H1 (cell line): ENCODE results near the gene MRPS6. TPM values are rescaled to one million over a fixed set of nuclear protein-coding genes. Genes with fewer than 3 reads are reported as not detected.

Source experiments
- CTCF ChIA-PET: fragments of 300-600 bp; sonication (Branson Sonifier 250); formaldehyde crosslinking; loops from one replicate; lab custom pipeline; 2021; ENCODE audit not compliant: partially characterized antibody; lab: Charles Lee
- POLR2A ChIA-PET: fragments of 300-600 bp; sonication (Branson Sonifier 250); formaldehyde crosslinking; loops from one replicate; lab custom pipeline; 2021; ENCODE audit warnings: inconsistent platforms; ENCODE audit not compliant: partially characterized antibody; lab: Charles Lee
- DNase-seq, 2 experiments: peaks; one replicate each; pipeline versions ENCODE4 v3.0.0 to v3.0.0-alpha.2; 2010 to 2022; ENCODE audit warnings: low spot score in 2 of 2, low read depth in 1 of 2, mixed read lengths in 1 of 2
- FAIRE-seq: peaks from 2 replicates; lab custom pipeline; 2011; peaks lifted over from hg19 to GRCh38; lab: Jason Lieb, UNC
- H2AFZ ChIP-seq: 2 replicates; pipeline ENCODE4 v1.8.1; 2012; ENCODE audit warnings: low read length, inconsistent platforms
- H2AK5ac ChIP-seq: 2 replicates; pipeline ENCODE4 v1.6.1; 2013; ENCODE audit warnings: low read depth, low read length
- H2BK120ac ChIP-seq: replicated peaks from 2 replicates; pipeline ENCODE3; 2013; ENCODE audit warnings: low read depth, low read length, inconsistent platforms
- H2BK12ac ChIP-seq: 2 replicates; pipeline ENCODE4 v1.6.1; 2013; ENCODE audit warnings: low read depth, low read length
- H2BK15ac ChIP-seq: 2 replicates; pipeline ENCODE4 v1.6.1; 2013; ENCODE audit warnings: low read length
- H2BK20ac ChIP-seq: 2 replicates; pipeline ENCODE4 v1.6.1; 2013; ENCODE audit warnings: low read length
- H2BK5ac ChIP-seq: 2 replicates; pipeline ENCODE4 v1.6.1; 2013; ENCODE audit warnings: low read depth, low read length
- H3K14ac ChIP-seq: 2 replicates; pipeline ENCODE4 v1.6.1; 2013; ENCODE audit warnings: inconsistent platforms; ENCODE audit not compliant: insufficient read length
- H3K18ac ChIP-seq: 2 replicates; pipeline ENCODE4 v1.6.1; 2013; ENCODE audit warnings: low read length; ENCODE audit errors: extremely low read depth
- H3K23ac ChIP-seq: 2 replicates; pipeline ENCODE4 v1.6.1; 2013; ENCODE audit warnings: inconsistent platforms; ENCODE audit not compliant: insufficient read length
- H3K23me2 ChIP-seq: 2 replicates; pipeline ENCODE4 v1.6.1; 2013; ENCODE audit warnings: low read depth, low read length
- H3K27ac ChIP-seq: 2 replicates; pipeline ENCODE4 v1.6.1; 2011; ENCODE audit warnings: low read depth, low read length, inconsistent platforms
- H3K27me3 ChIP-seq, 4 experiments: replicated peaks in 1 of 4; 1 replicate in 1 of 4; 2 replicates in 3 of 4; pipeline versions ENCODE4 v1.6.1 to v1.8.1; 2011 to 2013; ENCODE audit warnings: low read length in 3 of 4, mild to moderate bottlenecking in 3 of 4, inconsistent platforms in 2 of 4, mixed read lengths in 2 of 4, moderate library complexity in 1 of 4; ENCODE audit not compliant: control insufficient read depth in 3 of 4, insufficient read depth in 3 of 4; ENCODE audit errors: extremely low read depth in 1 of 4
- H3K36me3 ChIP-seq, 4 experiments: 2 replicates each; pipeline versions ENCODE4 v1.6.1 to v1.8.1; 2011 to 2013; ENCODE audit warnings: mild to moderate bottlenecking in 4 of 4, low read length in 3 of 4, moderate library complexity in 2 of 4, control low read depth in 1 of 4, inconsistent platforms in 1 of 4; ENCODE audit not compliant: insufficient read depth in 4 of 4, control insufficient read depth in 2 of 4
- H3K4ac ChIP-seq: replicated peaks from 2 replicates; pipeline ENCODE3; 2013; ENCODE audit warnings: low read length, low read depth, mixed read lengths, inconsistent platforms; ENCODE audit not compliant: insufficient read length
- H3K4me1 ChIP-seq, 4 experiments: replicated peaks in 1 of 4; 1 replicate in 1 of 4; 2 replicates in 3 of 4; pipeline versions ENCODE4 v1.6.1 to v1.8.1; 2011 to 2013; ENCODE audit warnings: low read length in 3 of 4, inconsistent platforms in 2 of 4, mixed read lengths in 1 of 4; ENCODE audit not compliant: insufficient read depth in 4 of 4, control insufficient read depth in 3 of 4
- H3K4me2 ChIP-seq, 2 experiments: 2 replicates each; pipeline versions ENCODE4 v1.6.1 to v1.8.1; 2011 to 2013; ENCODE audit warnings: low read depth in 2 of 2, low read length in 2 of 2, control low read depth in 1 of 2, inconsistent platforms in 1 of 2, mild to moderate bottlenecking in 1 of 2; ENCODE audit not compliant: insufficient read depth in 1 of 2
- H3K4me3 ChIP-seq, 4 experiments: fragments of 200-600, 300-600 bp in 1 of 4; sonication (generic), shearing (Covaris generic), sonication (Bioruptor Twin) in 1 of 4; 2 replicates each; pipeline versions ENCODE4 v1.5.1 to v1.8.1; 2011 to 2016; ENCODE audit warnings: low read length in 4 of 4, low read depth in 3 of 4, control low read depth in 2 of 4, inconsistent platforms in 2 of 4, mild to moderate bottlenecking in 2 of 4, mixed read lengths in 1 of 4, moderate library complexity in 1 of 4; ENCODE audit not compliant: insufficient read depth in 2 of 4; ENCODE audit errors: extremely low read depth in 1 of 4
- H3K56ac ChIP-seq: replicated peaks from 2 replicates; pipeline ENCODE3; 2013; ENCODE audit warnings: low read depth, mild to moderate bottlenecking, mixed read lengths, low read length, inconsistent platforms; ENCODE audit not compliant: insufficient read length
- H3K79me1 ChIP-seq: 2 replicates; pipeline ENCODE4 v1.6.1; 2013; ENCODE audit warnings: low read depth, low read length, control low read depth
- H3K79me2 ChIP-seq, 2 experiments: 2 replicates each; pipeline versions ENCODE4 v1.6.1 to v1.8.1; 2012 to 2013; ENCODE audit warnings: low read length in 2 of 2, mild to moderate bottlenecking in 2 of 2, inconsistent platforms in 1 of 2; ENCODE audit not compliant: insufficient read depth in 2 of 2, control insufficient read depth in 1 of 2
- H3K9ac ChIP-seq, 4 experiments: replicated peaks in 1 of 4; 1 replicate in 1 of 4; 2 replicates in 3 of 4; pipeline versions ENCODE4 v1.6.1 to v1.8.1; 2011 to 2013; ENCODE audit warnings: low read depth in 3 of 4, low read length in 3 of 4, control low read depth in 2 of 4, mild to moderate bottlenecking in 2 of 4, moderate library complexity in 2 of 4, inconsistent platforms in 1 of 4; ENCODE audit errors: extremely low read depth in 1 of 4
- H3K9me3 ChIP-seq, 2 experiments: 2 replicates each; pipeline versions ENCODE4 v1.6.1 to v1.8.1; 2012 to 2013; ENCODE audit warnings: mild to moderate bottlenecking in 2 of 2, moderate library complexity in 2 of 2, control low read depth in 1 of 2, inconsistent platforms in 1 of 2, low read depth in 1 of 2, low read length in 1 of 2, mixed read lengths in 1 of 2; ENCODE audit not compliant: insufficient read depth in 2 of 2
- H4K20me1 ChIP-seq, 2 experiments: replicated peaks in 1 of 2; 2 replicates each; pipeline versions ENCODE3 to v1.8.1; 2011 to 2013; ENCODE audit warnings: inconsistent platforms in 2 of 2, low read length in 2 of 2, mild to moderate bottlenecking in 1 of 2; ENCODE audit not compliant: insufficient read depth in 2 of 2, control insufficient read depth in 1 of 2
- H4K5ac ChIP-seq: 2 replicates; pipeline ENCODE4 v1.6.1; 2013; ENCODE audit warnings: low read length, low read depth, mixed read lengths, inconsistent platforms; ENCODE audit not compliant: insufficient read length
- H4K8ac ChIP-seq: 2 replicates; pipeline ENCODE4 v1.8.0; 2013; ENCODE audit warnings: mild to moderate bottlenecking, moderate library complexity, low read length, inconsistent platforms; ENCODE audit not compliant: insufficient read depth; ENCODE audit errors: extremely low read depth
- H4K91ac ChIP-seq: replicated peaks from 2 replicates; pipeline ENCODE3; 2013; ENCODE audit warnings: low read length, mixed read lengths, inconsistent platforms; ENCODE audit not compliant: insufficient read length
- WGBS, 2 experiments: shearing (Covaris generic) in 1 of 2; methylation state at CpG; one replicate each; pipeline versions ENCODE4 v1.1.6 to v1.1.7; 2013 to 2015; ENCODE audit warnings: low lambda C conversion rate in 2 of 2, mixed read lengths in 2 of 2, inconsistent platforms in 1 of 2, low coverage in 1 of 2, missing lambda C conversion rate in 1 of 2; ENCODE audit not compliant: insufficient replicate concordance in 2 of 2, insufficient coverage in 1 of 2, insufficient read length in 1 of 2; ENCODE audit errors: extremely low coverage in 1 of 2, missing lambda C conversion rate in 1 of 2; 5-methylcytosine and 5-hydroxymethylcytosine counted together
- polyA plus RNA-seq, 7 experiments: library from polyadenylated mRNA; depleted of rRNA in 3 of 7; stranded (reverse) in 5 of 7; unstranded in 2 of 7; fragments of >200 nt in 5 of 7; fragments of 200-250 nt in 2 of 7; gene quantifications; 1 replicate in 5 of 7; 2 replicates in 1 of 7; 4 replicates in 1 of 7; pipeline versions ENCODE4 v1.2.1 to v1.2.3, GENCODE V29; 2011 to 2013; ENCODE audit warnings: missing spikeins in 2 of 7, mixed read lengths in 2 of 7
- total RNA-seq: library from RNA; stranded (reverse); fragmentation: NEBNext Ultra II Directional; extraction: Animal tissue kit (Norgen Biotek cat#: 25700); gene quantifications from 2 replicates; pipeline ENCODE4 v1.2.1, GENCODE V29; 2021

The MRPS6 gene
- total and polyA plus RNA-seq, 2 of the 8 experiments (the other 6 are each of a cell fraction or from before 2014, with no cell fraction given): 62.7 to 156 TPM

GRCh38 chr21:34086887-34087306 lies 13.5 kb downstream of the MRPS6 start:
- Histone ChIP-seq H4K91ac (no peak overlapping the region), H3K9ac (no peak overlapping the region), H3K4me2 (no peak overlapping the region), H3K56ac (no peak overlapping the region), H3K79me1 (peaks cover 15% of the 10 kb centered on the region), H4K5ac (no peak overlapping the region), H2BK15ac (no peak overlapping the region), H3K27me3 (no peaks in the 10 kb centered on the region), H3K4me3 (no peak overlapping the region), H2BK5ac (no peak overlapping the region), H2BK120ac (no peak overlapping the region), H3K79me2 (peaks cover 16 to 99% of the 10 kb centered on the region in 2 experiments), H2AK5ac (no peak overlapping the region), H2BK12ac (no peak overlapping the region), H3K4ac (no peak overlapping the region), H3K18ac (no peak overlapping the region), H2AFZ (no peak overlapping the region), H3K4me1 (peaks cover 2 to 19% (median 8%) of the 10 kb centered on the region in 4 experiments; a peak in 6 of 7 replicates), H3K14ac (no peak overlapping the region), H3K27ac (no peak overlapping the region), H4K8ac (no peak overlapping the region), H2BK20ac (no peak overlapping the region), H3K36me3 (peaks cover 0 to 2% (median 0%) of the 10 kb centered on the region in 4 experiments; a peak in 1 of 8 replicates), H4K20me1 (peaks cover 10 to 29% of the 10 kb centered on the region in 2 experiments), H3K23ac (no peak overlapping the region), H3K23me2 (no peaks in the 10 kb centered on the region), H3K9me3 (no peaks in the 10 kb centered on the region)
- ChIA-PET POLR2A (interaction anchor here (1.4 to 1.6 kb wide), 2 partner anchors 11 to 13 kb away, joined by 3 to 7 read pairs; no protein-coding TSS in a partner anchor), CTCF (interaction anchor here (1.6 kb wide), 1 partner anchor 162 kb away, joined by 3 read pairs; no protein-coding TSS in a partner anchor)
- FAIRE-seq (no peak), DNase-seq (no peak)
- WGBS, 2 experiments: 86% methylated on average over 5 of the region's 5 CpGs; no CpG with 5 or more reads in 1 of the 2 experiments
